GM15510 (cell line): Measurements from ENCODE around the gene ZNF593OS.

Experiments
- POLR2A ChIP-seq: IDR thresholded peaks from 3 replicates; pipeline ENCODE4 v1.6.1; 2011; ENCODE audit warnings: borderline replicate concordance; ENCODE audit not compliant: insufficient read length; ENCODE audit errors: extremely low read depth

Gene ZNF593OS

GRCh38 chr1:26168410-26169197 lies 3.0 kb downstream of the ZNF593OS start, which contains the start of gene C1orf232:
C1orf232 (minus strand) TSS chr1:26168963; CDS start chr1:26168499, 464 bp downstream.
- no peak for TF ChIP-seq POLR2A

DNA sequence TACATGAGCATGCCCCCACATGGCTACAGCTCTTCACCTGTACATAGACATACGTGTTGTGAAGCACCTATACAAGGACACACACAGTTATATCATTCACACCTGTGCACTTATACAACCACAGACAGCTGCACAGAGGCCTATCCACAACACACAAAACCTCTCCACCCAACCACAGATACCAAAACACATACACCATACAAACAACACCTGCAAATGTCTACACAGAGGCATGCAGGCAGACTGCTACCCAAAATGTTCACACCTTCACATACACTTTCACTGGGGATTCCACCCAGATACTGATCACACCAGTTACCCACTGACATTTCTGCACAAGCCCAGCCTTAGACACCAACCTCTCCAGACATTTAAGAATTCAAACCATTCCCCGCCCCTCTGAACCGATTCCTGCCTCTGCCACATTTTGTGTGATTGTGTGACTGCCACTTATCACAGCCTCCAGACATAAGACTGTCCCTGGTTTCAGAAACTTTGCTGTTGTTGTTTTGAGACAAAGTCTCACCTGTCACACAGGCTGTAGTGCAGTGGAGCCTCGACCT lies 4.8 kb downstream of the ZNF593OS start:
- TF ChIP-seq POLR2A, result no peak

GRCh38 chr1:26164861-26165842 lies 6.5 kb downstream of the ZNF593OS start:
- TF ChIP-seq POLR2A, result no peak

DNA sequence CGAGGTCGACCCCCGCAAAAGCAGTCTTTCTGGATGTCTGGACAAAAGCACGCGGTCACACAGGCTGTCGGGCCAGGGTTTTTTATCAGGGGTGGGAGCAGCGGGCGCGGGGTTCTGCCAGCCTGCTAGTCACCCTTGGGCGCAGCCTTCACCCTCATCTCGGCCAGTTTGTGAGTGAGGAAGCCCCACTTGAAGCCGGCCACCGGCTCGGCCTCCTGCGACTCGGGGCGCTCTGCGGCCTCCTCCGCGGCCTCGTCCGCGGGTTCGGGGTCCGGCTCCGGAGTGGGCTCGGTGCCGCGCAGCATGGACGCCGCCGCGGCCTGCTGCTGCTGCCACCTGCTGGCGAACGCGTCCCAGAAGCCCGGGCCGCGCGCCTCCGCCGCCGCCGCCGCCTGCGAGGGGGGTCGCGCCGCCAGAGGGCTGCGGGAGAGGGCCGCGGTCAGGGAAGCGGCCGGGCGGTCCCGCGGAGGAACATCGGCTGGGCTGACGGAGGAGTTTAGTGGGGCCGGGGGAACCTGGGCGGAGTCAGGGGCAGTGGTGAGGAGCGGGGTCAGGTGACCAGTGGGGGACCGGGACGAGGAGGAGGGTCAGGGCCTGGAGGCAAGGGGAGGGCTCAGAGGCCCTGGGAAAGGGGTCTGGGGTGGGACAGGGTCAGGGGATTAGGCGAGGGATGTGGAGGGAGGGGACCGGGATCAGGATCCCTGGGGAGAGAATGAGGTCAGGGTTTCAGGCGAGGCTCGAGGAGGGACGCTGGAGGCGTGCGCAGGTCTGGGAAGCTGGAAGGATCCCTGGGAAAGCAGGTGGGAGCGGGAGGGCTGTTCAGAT lies 7.4 kb downstream of the ZNF593OS start:
- no peak for TF ChIP-seq POLR2A

GRCh38 chr1:26163684-26164035 lies 8.0 kb downstream of the ZNF593OS start:
- no peak for TF ChIP-seq POLR2A

- TF ChIP-seq POLR2A, result no peak
Observed at GRCh38 chr1:26162220-26162709, 9.4 kb downstream of the ZNF593OS start.

DNA sequence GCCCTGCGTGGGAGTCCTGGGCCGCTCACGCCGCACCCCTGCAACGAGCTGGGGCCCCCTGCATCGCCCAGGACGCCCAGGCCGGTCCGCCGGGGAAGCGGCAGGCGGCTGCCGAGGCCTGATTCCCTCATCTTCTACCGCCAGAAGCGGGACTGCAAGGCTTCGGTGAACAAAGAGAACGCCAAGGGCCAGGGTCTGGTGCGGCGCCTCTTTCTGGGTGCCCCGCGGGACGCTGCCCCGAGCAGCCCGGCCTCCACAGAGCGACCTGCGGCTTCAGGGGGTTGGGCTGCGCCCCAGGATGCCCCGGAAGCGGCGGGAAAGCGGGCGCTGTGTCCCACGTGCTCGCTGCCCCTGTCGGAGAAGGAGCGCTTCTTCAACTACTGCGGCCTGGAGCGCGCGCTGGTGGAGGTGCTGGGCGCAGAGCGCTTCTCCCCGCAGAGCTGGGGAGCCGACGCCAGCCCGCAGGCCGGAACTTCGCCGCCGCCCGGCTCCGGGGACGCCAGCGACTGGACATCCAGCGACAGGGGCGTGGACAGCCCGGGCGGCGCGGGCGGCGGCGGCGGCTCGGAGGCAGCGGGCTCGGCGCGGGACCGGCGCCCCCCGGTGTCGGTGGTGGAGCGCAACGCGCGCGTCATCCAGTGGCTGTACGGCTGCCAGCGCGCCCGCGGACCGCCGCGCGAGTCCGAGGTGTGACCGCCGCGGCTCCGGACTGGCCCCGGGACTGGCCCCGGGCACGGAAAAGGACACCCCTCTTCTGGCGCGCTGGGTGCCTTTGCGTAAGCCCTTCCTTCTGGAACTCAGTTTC lies 10.0 kb downstream of the ZNF593OS start:
- TF ChIP-seq POLR2A, result no peak

GRCh38 chr1:26160527-26161414 lies 10.9 kb downstream of the ZNF593OS start:
- TF ChIP-seq POLR2A, result no peak

- TF ChIP-seq POLR2A, result no peak
Observed at GRCh38 chr1:26159743-26160039, 11.9 kb downstream of the ZNF593OS start.

DNA sequence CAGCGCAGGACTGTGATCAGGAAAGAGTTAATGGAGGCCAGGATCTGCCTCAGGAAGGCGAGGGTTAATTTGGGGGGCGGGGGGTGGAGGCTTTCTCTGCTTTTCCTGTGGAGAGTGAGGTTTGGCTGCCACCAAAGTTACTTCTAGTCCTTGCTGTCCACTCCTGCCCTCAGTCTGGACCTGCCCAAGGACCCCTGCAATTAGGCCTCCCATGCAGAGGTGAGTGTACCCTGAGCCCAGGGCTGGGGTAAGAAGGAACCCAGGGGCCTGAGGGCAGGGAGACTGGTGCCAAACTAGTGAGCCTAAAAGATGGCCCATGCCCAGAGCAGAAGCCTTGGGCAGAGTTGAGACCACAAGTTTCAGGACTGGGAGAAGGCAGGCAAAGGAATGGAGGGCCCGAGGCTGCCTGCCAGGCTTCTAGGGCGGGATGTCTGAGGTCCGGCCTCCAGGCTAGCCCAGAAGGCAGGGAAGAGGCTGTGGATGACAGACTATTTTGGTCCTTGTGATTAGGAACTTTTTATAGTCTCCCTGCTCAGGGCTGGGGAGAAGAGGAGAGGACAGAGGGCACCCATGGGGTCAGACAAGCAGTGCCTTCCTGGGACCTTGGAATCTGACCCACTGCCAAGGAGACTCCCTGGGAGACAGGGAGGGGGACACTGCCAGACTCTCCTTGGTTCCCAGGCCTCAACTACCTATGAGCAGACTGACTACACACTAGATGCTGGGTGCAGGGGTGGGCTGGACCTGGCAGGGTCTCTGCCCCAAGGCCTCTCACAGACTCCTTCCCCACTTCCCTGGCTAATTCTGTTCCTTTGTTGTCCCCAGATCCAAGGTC lies 12.5 kb downstream of the ZNF593OS start, which contains the start of gene FAM110D:
FAM110D (plus strand) TSS at position 172 of the 835 bp plus-strand sequence. CDS start 2,213 bp downstream, outside the sequence.
- TF ChIP-seq POLR2A, result no peak

DNA sequence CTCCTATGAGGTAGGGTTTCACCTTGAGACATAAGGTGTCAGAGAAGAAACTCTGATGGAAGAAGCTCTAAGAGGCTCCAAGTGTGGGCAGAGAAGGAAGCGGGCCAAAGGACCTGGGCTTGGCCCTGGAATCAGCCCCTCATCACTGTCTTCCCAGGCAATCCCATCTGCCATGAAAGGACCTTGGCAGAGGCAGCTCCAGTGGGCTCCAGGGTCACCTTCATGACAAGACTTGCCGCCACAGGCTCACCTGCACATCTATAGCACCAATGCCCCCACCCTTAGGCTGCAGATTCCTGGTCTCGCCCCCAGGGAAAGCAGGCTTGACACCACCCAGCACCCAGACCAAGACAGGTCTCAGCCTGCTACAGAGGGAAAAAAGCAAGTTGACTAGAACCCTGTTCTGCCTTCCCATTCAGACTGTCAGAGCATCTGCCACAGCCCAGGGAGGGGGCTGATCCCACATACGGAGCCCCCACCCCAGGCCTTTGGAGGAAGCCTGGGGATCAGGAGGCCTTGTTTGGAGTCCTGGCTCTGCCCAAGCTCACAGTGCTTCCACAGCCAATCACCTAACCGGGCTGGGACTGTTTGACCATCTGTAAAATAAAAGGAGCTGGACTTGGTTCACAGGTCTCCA lies 13.2 kb downstream of the ZNF593OS start:
- no peak for TF ChIP-seq POLR2A

DNA sequence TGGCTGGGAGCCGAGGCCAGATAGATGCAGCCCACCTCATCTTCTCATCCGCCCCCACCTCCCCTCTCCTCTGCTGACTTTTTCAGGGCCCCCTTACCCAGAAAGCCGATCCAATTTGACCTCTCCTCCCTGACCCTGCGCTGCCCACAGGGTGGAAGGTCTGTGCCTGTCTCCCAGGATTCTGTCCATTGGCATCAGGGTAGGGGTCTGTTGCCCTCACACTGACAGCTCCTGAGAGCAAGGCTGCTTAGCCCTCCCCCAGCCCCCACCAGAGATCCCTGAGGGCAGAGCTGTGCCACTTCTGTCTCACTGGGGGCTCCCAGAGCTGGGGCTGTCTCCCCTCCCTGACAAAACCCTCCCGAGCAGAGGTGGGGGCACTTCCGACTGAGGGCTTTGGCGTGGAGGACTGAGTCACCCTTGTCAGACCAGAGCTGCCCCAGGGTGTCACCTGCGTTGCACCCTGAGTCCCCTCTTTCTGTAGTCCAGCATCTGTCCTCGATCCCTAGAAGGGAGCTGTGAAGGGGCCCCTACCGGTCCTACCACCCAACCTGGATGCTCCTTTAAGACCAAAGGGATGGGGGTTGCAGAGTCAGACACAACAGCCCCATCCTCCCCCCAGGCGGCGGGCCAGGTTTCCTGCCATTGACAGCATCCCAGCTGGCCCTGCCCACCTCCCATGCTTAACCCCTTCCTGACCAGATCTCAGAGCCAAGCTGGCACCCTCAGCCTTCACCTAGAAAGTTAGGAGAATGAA lies 15.2 kb downstream of the ZNF593OS start:
- no peak for TF ChIP-seq POLR2A
